Measurements from ENCODE around the gene HPCA.

HPCA gene

DNA sequence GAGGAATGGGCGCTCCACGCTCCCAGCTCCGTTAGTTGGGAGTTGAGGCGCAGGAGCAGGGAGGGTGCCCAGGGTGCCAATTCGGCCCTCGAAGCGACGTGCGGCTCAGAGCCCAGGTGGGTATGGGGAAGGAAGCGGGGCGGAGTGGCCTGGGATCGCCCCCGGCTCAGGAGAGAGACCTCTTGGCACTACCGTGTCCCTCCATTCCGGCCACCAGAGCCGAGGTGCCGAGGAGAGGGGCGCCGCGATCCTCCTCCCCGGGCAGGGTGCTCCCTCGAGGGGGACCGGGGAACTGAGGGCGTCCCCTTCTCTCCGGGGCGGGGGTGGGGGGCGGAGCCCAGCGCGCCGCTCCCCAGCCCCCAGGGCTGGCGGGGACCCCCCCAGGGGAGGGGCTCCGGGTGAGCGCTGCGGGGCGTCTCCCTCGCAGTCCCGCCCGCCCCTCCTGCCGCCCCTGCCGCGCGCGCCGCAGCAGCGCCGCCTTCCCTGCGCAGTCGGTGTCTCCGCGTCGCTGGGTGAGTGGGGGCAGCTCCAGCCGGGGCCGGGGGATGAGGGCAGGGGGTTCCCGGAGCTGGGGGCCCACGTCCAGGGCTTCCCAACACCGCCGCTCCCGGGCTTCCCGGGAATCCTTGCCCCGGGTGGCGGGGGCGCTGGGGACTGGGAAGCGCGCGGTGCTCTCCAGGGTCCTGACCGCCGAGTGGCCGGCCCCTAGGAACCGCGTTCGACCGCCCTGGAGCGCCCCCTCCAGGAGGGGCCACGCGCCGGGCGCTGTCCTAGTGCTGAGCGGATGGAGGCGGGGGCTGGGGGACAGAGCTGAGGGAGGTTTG, at the start of gene HPCA:
TSS of gene HPCA (plus strand) at position 488 of the 824 bp plus-strand sequence. CDS start 2,408 bp downstream, outside the sequence.
- no peak for DNase-seq (ENCODE audit: low spot score)

DNA sequence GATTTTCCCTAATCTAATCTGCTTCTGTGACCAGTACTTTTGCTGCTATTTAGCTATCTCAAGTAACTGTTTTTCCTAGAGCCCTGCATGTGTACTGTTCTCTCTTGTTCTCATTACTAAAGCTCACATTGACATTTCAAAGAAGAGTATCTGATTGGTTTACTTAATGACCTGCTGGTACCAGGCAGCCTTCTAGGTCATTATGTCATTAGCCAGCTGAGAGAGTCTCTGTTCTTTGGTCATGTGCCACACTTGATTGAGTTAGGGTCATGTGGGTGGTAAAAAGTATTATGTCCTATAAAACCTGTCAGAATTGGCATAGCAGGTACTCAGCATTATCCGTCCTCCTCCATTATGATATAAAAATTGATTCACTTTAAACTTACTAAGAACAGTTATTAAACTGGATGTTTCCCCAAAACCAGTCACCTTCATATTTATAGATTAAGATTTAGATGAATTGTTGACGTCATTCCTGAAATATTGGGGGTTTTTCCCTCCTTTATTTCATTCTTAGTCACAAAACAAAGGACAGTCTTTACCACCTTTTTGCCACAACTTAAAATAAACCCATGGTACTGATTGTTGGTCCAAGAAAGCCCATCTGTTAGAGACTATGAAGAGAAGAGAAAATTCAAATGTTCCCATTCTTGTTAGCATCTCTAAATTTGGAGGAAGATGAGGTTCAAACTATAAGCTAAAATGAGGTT, 37.8 kb upstream of the HPCA start:
- DNase-seq (ENCODE audit: low spot score), result no peak

DNA sequence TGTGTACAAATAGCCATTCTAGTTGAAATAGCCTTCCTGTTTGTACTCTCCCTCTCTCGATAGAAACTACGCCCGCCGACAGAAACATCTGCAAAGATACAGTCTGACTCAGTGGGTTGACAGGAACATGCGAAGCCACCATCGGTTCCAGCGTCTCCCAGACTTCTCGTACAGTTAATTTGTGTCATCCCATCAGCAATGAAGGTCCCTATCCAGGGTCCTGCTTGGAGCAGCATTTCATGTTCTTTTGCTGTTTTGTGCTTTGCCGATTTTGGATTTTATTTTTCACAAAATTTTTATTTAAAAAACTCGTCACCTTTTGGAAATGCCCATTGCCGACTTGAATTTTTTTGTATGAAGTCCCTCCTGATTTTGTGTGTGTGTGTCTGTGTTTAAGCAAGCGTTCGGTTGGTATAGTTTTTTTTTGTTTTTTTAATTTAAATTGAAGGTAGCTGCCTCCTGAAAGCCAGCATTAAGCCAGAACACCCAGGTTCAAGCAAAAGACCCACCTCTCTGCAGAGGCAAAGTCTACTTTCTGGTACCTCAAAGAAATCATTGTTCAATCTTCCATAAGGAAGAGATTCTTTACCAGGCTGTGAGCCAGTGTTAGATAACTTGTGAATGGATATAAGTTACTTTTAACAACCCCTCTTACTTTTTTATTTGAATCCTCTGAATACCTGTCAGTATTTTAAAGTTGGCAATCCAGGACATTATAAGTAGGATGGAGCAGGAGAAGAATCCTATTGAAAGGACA, 30.3 kb upstream of the HPCA start:
- no peak for DNase-seq (ENCODE audit: low spot score)

DNA sequence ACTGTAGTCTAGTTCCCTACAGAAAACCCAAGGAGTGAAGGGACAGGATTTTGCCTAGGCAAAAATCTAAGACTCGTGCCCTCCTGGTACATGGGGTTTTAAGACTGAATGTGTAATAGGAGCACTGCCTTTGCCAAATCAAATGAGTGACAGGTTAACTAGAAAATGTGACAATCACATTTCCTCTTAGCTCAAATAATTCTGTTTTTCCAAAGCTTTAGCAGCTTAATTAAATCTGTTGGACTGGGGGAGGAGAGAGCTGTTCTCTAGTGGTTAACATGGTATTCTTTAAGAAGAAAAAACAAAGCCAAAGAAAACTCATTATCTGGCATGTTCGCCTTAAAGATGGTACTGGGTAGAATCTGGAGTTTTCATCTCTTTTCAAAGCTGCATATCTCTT, 28.2 kb upstream of the HPCA start:
- DNase-seq (ENCODE audit: low spot score), result no peak

DNA sequence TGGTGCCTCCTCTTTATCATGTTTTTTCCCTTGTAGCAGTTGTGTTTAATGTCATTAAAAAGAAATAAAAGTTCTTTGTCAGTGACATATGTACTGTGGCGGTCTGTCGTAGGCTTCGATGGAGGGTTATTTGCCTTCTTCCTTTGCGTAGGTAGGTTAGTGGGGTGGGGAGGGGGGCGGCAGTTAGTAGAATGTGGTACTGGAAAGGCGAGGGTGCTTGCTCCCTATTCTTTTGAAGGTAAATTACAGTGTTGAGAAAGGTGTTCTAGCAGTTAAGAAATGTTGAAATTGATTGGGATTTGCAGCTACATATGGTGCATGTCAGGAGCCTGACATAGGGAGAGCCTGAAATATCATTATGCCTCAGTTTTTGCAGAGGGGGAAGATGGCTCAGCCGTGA, 27.5 kb upstream of the HPCA start:
- DNase-seq (ENCODE audit: low spot score), result no peak

DNA sequence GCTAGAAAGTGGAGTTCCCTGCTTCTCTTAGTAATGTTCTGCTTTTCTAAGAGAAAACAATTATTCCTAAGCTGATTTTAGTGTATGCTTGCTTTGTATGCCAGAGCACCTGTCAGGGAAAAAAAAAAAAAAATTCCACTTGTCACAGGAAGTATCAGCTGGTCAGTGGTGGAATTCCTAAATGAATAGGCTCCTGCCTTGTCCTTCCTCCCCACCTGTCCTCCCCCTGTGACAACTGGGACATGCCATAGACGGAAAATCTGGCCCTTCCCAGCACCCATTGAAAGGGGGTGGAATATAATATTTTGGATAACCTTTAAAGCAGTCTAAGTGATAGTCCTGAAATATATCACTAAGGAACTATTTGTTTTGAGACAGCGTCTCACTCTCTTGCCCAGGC, 26.4 kb upstream of the HPCA start:
- no peak for DNase-seq (ENCODE audit: low spot score)

DNA sequence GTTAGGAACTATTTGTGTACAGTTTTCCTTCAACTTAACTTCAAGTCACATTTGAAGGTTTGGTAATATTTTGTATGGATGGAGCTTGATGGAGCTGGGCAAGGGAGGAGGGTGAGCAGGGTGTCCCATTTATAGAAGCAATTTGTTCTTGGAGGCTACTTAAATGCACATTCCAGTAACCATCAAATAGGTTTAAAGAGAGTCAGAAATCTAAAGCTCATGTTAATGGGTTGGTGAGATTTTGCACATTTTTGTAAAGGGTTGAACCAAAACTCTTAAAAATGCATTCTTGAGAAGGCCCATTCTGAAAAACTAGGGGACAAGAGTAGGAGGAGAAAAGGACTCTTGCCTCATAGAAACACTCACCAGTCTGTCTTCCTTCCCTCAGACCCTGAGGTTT, 25.7 kb upstream of the HPCA start:
- DNase-seq (ENCODE audit: low spot score), result no peak

DNA sequence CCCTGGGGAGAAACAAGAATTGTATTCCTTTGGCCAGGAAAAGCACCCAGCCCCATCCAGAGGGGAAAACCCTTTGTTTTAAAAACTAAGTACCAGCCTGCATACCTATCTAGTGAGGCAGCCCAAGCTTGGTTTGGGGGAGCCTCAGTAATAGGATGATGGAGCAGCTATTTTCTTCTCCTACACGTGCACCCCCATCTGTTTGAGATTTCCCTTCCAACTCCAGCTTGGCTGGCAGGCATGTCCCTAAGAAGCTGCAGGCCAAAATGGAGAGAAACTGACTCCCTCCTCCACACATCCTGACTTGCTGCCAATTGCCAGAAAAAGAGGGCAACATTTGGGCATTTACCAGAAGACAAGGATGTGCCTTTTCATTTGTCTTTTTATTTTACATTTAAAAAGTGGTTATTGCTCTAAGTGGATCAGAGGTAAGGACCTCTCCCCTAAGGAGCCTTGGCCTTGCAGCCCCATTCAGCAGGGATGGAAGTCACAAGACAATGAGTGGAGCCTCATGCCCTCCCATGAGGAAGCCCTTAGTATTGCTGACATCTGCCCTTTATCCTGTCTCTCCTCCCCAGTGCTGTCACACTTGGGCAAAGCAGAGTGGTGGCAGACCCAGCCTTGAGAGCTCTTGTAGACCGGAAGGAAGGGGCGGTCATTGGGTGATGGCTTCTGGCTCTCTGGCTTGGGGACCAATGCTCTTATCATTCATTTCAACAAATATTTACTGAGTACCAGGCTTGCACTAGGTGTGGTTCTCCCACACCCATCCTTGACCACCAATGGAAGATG, 24.2 kb upstream of the HPCA start:
- DNase-seq (ENCODE audit: low spot score), result no peak

DNA sequence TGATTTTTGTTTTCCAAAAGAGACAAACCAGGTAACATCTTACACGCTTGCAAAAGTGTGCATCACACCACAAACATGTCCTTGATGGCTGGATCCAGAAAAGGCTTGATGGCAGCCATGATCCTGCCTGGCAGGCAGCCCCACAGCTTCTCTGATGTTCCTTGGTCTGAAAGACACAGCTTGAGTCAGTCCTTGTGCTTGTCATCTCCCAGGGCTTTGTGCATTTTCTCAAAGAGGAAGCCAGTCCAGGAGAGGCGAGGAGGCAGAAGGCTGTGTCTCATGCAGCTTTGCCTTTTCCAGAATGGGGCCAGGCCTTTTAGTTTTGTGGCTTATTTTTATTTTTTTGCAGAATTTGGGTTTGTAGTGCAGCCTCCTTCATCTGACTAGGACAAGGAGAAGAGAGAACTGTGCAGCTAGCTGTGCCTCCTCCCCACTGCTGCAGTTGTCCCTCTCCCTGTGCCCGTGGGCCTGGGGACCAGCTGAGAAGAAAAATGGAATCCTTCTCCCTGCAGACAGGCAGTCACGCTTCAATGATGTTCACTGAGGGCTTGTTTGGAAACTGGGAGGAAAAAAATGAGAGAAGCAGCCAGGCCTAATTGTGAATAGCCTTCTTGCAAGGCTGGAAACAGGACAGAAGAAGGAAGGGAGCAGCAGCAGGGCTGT, 22.9 kb upstream of the HPCA start:
- DNase-seq (ENCODE audit: low spot score), result no peak

DNA sequence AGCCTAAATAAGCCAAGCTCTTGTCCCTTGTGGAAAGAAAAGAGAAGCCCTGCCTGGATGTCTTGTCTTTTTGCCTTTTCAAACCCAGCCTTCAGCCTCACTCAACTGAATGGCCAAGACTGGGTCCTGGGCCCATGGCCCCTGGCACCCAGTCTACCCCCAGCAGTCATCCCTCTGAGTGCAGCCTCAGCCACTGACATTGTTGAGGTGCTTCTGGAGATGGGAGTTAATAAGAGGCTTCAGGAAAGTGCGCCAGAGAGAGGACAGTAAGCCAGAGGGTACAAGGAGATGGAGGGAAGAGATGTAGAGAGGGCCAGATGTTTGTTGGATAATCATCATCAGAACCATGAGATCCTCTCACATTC, 22.4 kb upstream of the HPCA start:
- no peak for DNase-seq (ENCODE audit: low spot score)

DNA sequence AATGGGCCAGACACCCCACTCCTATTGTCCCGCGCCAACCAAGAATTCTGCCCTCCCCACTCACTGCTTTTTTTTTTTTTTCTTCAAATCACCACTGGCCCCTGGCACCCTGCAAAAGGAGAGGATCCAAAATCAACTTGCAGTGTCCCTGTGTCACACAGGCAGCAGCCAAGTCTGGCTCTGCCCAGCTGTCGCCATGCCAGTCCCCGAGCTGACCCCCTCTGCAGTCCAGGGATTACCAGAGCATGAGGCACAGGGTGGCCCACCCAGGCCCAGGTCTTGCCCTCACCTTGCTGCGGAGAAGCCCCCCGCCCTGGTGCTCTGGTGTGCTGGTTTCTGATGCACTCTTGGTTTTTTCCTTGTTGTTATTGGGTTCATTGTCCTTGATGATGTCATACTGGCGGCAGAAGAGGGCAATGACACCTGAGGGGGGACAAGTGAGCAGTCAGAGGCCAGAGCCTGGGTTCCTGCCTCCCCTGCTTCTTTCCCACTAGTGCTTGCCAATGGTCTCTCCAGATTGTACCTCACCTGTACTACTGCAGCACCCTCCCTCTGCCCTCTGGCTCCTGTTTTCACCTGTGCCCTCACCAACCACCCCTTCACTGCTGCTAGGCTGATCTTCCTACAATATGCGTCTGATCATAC, 21.8 kb upstream of the HPCA start:
- no peak for DNase-seq (ENCODE audit: low spot score)

DNA sequence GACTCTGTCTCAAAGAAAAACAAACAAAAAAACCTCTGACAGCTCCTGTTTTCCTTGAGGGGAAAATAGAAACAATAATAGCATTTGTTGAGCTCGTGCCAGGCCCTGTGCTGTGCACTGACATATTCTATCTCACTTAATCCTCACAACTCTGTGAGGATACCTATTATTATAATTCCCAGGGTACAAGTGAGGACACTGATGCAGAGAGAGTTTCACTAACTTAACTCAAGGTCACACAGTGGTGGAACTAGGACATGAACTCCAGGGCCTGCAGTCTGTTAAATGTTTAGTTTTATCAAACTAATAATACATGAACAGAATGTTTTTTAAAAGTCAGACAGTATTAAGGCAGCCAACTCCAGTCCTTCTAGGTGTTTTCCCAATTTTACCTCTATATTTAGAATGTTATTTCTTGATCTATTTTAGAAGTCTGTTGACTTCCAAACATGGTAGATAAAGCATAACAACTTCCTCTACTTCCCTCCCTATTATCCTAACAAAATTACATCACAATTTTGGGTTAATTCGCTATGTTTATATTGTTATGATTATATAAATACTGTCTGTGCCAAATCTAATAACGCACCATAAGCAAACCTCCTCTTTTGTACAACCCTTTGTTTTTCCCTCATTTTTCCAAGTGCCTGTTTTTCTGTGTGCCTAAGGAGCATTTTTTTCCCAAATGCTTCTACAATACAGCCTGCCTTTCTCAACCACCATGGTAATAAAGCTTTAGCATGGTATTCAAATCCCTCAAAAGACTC, 20.5 kb upstream of the HPCA start:
- DNase-seq (ENCODE audit: low spot score), result no peak

DNA sequence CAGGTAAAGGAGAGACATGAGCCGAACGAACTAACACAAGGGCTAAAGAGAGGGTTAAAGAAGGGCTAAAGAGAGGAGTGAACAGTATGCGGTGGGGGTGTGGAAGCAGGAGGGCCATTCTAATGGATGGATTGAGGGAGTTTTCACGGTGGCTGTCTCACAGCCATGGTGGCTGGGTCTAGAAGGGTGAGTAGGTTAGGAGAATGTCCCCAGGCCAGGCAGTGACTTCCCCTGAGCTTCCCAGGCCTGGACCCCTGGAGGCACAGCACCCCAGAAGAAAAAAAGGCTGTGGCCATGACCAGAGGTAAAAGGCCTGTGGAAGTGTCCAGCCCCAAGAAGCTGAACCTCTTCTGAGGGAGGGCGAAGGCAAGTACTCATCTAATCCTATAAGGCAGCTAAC, 19.1 kb upstream of the HPCA start:
- no peak for DNase-seq (ENCODE audit: low spot score)

DNA sequence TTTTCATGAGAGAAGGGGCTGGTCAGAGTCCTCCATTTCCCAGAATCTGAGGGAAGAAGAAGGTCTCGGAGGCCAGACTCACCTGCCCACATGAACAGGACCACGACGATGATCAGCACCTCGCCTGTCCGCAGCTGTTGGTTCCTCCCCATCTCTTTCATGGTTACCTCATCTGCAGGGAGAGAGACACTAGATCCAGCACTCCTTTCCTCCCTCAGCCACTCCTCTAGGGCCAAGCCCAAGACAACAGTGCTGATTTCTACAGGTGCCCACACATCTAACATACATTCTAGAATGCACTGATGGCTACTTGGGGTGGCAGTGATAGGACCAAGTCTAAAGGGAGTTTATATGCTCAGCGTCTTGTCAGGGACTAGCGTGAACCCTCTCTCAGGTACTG, 18.6 kb upstream of the HPCA start:
- DNase-seq (ENCODE audit: low spot score), result no peak

DNA sequence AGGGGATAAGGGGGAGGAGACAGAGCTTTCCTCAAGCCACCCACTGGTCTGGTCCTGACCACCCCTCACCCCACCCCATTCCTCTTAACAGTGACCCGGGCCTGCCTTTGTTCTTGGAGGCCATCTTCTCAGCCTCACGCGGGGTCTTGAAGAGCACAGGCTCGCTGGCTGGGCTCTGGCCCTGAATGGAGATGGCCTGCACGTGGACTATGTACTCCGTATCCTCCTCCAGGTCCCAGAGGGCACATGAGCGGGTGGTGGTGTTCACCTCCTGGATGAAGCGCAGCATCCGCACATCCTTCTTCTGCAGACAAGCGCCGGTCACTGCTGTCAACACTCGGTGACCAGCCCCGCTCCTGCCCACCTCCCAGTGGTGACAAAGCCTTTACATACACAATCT, 18.2 kb upstream of the HPCA start:
- DNase-seq (ENCODE audit: low spot score), result no peak

DNA sequence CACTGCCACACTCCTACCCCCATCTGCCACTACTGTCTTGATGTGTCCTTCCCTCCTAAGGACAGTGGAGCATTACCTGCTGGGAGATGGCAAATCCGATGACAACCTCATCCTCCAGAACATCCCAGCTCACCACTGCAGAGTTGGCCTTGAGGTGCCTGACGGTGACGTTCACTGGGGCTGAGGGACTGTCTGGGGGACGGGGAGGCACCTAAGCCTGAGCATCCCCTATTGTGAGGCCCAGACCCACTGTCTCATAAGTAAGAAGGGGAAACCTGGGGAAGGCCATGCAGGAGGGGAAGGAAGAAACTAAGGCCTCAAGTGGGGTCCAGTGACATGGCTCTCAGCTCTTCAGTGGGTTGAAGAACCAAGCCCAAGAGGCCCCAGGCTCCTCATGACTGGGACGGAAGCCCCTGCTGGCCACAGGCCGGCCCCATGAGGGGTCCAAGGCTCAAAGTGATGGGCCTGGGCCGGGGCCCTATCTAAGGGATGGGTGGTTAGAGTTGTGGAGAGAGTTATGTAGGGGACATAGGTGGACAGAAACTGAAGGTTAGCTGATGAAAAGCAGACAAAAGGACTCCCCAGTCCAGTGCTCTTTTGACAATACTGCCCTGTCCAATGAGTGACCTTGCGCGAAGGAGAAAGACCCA, 17.4 kb upstream of the HPCA start:
- no peak for DNase-seq (ENCODE audit: low spot score)

DNA sequence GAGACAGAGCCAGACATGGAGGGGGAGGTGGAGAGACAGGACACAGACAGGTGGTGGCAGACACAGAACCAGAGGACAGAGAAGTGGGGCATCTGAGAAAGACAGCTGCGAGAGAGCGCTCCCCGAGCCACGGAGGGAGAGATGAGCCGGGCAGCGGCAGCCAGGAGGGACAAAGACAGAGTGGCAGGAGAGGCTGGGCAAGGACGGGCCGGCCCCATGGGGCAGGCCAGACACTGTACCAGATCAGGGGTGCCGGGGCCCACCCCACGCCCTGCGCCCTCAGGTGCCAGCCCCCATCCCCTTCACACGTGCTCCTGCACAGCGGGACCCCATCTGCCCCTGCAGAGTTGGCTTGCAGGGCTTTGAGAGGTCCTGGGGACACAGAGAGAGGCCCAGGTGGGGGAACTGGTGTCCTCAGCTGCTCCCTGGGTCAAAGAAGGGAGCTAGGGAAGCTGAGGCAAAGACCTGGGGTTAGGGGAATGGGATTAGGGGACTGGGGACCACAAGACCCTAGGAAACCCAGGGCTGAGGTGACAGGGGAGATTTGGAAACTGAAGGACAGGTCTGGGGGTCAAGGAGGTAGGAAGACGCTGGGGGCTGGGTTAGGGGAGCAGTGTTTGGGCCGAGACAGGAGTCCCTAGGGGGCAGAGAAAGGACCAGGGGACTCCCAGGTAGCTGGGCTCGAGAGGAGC, 16.2 kb upstream of the HPCA start:
- DNase-seq (ENCODE audit: low spot score), result no peak

DNA sequence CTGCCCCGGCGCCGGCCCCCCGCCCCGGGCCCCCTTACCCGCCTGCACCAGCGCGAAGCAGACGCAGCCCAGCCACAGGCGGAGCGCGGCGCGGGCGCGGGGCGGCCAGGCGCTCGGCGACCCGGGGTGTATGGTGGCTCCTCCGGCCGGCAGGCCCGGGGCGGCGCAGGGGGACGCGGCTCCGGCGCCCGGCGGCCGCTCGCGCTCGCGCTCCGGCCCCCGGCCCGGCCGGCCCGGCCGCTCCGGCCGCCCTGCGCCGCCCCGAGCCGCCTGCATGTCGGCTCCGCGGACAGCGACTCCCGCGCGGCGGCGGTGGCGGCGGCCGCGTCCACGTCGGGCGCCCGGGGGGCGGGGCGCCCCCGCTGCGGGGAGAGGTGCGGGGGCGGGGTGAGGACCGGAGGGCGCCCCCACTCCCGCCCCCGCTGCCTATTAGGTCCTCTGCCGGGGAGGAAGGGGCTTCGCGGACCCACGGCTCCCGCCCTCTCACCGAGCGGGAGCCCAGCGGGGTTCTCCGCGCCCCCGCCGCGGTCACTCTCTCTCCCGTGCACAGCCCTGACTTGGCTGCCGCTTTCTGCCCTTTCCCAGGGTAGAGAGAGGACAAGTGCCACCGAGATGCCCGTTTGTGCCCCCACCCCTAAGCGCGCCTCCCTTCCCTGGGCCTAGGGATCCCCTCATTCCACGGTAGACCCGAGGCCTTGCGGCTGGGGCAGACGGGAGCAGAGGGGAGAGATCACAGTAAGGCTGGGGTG, 15.5 kb upstream of the HPCA start, which contains the start of gene FNDC5:
TSS of gene FNDC5 (minus strand) at position 298 of the 749 bp plus-strand sequence.
- DNase-seq (ENCODE audit: low spot score), result peak; percentile 72
